Breast epithelium (tissue), 3 donors: Measurements from ENCODE around the gene FAM240A.

Experiments
- CTCF ChIP-seq, 3 donors: fragments of 450-650 bp; IDR thresholded peaks; one replicate each; pipeline ENCODE4 v1.5.1; 2016 to 2017; ENCODE audit warnings: antibody characterized with exemption in 3 of 3, mild to moderate bottlenecking in 3 of 3, moderate library complexity in 3 of 3
- POLR2AphosphoS5 ChIP-seq, 3 donors: sonication (generic); formaldehyde crosslinking; IDR thresholded peaks; one replicate each; pipeline ENCODE4 v1.6.1; 2017; ENCODE audit warnings: antibody characterized with exemption in 3 of 3

GRCh38 chr3:46576386-46576785, 35.9 kb upstream of the FAM240A start:
- TF ChIP-seq CTCF (IDR thresholded peaks at IDR 0.05) = no peak
- TF ChIP-seq POLR2AphosphoS5 (IDR thresholded peaks at IDR 0.05) = no peak
